Ureter (tissue), 1 donor: ENCODE results near the gene KCNK2. TPM values are rescaled to one million over a fixed set of nuclear protein-coding genes. Genes with fewer than 3 reads are reported as not detected.

Source experiments
- DNase-seq: peaks from one replicate; pipeline ENCODE4 v3.0.0-alpha.2; 2020; ENCODE audit warnings: low spot score
- total RNA-seq: library from RNA; stranded (reverse); gene quantifications from one replicate; pipeline ENCODE4 v1.2.4, GENCODE V29; 2023
- donor health status: DM: yes; HTN: yes; CAD: no.

The KCNK2 gene
- total RNA-seq, 1 donor from 2014 or later: 7.2 TPM

DNA sequence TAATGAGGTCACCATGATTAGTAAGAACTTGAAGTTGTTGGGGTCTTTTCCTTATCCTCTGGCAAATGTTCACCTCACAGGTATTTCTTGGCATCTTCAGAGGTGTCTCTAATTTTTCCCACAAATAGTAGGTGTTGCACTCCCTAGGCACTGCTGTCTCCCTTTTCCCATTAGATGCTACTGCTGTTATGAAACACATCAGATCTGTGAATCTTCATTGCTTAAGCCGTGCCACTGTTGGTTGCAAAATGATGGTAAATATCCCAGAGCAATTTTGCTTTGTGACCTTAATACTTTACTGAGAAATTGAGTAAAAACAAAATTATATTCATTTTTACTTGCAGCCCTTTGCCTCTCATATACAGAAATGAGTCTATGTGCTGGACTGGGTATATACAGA, 169.6 kb downstream of the KCNK2 start:
- DNase-seq: no peak

DNA sequence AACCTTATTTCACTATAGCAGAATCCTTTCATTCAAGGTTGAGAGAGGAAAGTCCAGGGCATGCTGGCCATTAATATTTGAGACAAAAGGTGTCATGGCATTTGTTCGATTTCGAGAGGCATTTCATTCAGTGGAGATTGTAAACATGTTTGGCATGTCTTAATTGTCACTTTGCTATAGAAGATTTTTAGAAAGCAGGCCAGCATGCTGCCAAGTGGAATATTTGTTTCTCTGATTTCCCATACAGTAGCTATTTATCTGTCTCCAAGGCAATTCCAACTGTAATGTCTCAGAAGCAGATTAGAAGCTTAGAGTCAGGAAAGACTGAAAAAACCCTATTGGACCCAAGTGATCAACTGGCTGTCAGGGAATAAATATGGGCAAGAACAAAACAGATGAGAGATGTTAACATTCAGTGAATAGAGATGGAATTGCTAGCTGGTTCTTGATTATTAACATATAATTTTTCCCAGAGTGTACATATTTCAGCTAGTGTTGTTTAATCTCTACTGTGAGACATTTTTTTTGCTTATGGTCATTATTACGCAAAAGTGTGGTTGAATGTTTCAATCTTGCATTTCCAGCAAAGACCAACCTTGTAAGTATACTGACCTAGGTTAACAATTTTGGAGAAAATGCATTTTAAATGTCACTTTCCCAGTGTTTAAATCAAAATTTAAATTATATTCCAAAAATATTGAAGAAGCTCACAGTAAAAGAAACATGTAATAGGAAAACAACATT, 174.6 kb downstream of the KCNK2 start:
- DNase-seq: no peak

DNA sequence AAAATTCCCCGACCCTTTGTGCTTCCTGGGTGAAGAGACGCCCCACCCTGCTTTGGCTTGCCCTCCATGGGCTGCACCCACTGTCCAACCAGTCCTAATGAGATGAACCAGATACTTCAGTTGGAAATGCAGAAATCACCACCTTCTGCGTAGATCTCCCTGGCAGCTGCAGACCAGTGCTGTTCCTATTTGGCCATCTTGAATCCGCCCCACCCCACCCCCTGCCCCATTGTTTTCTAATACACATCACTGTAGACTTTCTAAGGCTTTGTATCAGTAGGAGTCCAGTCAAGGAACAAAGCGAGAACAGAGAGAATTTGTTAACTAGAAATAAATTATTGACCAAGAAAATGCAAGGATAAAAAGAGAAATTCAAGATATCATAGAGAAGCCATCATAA, 178.2 kb downstream of the KCNK2 start:
- DNase-seq: no peak

DNA sequence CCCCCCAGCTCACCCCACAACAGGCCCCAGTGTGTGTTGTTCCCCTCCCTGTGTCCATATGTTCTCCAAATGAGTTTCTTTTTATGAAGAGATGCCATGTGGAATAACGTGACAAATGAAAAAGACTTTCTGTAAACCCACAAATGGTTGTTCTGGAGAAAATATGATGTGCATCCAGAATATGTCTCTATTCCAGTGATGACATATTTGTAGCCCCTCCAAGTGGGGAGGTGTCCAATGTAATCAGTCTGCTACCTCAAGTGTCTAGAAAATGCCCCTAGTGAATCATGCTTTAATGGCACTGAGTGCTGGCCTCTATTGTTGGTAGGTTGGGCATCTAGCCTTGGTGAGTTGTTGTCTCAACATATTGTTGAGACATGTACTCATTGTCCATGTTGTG, 179.6 kb downstream of the KCNK2 start:
- no peak for DNase-seq

DNA sequence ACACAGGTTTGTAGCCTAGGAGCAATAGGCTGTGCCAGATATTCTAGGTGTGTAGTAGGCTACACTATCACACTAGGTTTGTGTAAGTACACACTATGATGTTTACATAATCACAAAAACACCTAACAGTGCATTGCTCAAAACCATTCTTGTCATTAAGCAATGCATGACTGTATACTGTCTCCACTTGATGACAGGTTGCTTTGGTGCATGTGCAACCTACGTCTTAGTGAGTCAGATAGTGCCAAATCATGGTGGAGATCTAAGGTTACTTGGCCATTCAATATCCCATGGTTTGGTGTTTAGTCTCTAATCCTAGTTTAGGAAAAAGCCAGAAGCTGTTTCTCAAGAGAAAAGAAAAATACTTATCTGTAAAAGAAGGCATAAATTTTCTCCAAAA, 181.1 kb downstream of the KCNK2 start:
- DNase-seq: no peak

DNA sequence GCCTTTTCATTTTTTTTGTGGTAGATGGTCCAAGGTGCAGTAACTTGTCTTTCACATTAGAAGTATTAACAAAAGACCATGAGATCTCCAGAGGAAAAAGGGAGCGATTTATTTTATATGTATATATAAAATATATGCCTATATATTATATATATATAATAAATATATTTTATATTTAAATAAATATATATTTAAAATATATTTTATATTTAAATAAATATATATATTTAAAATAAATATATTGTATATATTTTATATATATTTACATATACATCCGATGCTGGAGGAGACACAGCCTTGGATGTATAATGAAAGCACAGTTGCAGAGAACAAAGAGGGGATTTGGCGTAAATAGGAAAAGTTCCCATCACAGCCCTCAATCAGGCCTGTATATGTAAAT, 182.1 kb downstream of the KCNK2 start:
- DNase-seq: no peak

DNA sequence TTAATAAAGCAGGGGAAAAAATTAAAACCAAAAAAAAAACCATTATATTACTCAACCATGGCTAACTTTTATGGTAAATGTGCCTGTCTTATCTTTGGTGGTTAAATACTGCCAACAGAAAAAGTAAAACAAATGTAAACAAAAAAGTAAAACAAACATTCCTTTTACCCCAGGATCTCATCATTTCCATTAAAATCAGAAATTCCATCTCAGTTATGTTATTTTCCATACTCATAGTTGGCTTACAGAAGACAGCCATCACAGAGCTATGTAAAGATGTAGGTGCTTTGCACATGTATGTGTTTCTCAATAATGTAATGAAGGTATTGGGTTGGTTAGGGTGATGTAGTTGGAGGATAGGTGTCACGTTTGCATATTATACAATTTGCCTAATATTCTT, 185.0 kb downstream of the KCNK2 start:
- DNase-seq: no peak

DNA sequence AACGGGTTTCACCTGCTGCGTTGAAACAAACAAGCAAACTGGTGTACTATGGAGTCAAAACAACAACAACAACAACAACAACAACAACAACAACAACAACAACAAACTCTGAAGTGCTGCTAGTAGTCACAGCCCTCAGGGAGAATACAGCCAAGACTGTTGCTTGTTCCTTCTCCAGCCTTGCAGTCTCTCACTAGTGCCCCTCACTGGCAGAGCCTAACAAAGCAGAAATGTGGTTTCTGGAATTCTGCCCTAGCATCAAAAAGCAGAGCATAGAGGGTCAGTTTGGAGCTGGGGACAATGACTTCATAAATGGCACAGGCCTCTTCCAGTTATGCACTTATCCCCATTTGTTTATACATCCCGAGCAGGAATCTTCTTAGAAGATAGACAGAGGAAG, 187.4 kb downstream of the KCNK2 start:
- DNase-seq: no peak

DNA sequence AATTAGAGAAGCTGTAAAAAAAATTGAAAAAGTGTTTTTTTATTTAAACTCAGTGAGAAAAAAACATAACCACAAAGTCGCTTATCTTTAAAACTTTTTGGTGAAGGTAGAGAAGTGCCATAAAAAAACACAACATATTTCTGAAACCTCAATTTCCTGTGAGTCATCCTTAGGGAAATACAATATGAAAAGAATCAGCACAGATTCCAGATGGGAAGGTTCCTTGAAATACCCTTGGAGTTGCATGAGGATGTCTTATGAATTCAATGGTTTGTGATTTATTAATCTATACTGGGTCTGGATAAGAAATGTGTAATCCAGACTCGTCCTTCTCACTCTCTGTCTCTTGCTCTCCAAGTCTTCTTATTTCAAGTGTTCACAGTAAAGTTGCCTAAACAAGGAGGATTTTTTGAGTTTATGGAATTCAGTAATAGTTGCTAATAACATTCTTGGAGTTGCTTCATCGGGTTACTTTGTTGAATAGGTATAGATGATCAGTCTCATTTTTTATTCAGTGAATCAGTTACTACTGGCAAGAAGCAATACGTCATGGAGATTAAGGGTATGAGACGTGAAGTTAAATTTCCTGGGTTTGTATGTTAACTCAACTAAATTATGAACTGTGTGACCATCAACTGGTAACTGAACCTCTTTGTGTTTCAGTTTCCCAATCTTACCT, 191.4 kb downstream of the KCNK2 start:
- no peak for DNase-seq

DNA sequence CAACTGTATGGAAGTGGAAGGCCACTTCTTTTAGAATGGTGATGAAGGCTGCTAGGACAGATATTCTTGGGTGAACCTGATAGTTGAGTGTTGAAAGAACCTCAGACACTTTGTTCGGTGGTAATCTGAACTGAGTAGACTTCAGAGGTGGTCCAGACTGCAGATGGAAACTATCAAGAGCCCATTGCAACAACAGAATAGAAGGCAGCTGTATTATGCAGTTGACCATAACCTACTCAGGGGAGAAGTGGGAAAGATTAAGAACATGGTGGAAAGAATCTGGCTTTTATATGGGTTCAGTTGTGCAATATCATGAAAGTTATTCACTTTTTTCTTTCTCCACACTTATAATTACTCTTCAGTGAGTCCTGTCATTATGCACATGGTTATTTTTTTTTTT, 194.0 kb downstream of the KCNK2 start:
- DNase-seq: no peak

DNA sequence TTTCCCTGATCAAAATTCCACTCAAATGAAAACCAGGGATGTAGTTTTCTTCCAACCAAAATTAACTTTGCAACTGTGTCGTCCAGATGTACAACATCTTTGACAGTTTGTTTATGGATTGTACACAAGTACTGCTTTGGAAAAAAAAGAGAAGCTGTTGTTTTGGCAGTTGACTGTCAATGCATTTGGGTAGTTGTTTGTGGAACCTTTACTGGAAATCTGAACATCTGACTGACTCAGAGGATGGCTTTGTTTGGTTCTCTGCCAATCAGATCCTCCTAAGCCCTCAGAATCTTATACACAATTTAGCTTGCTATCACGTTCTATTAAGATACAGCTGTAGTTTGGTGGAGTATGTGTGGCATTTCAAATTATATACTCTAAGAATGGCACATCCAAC, 195.0 kb downstream of the KCNK2 start:
- no peak for DNase-seq

DNA sequence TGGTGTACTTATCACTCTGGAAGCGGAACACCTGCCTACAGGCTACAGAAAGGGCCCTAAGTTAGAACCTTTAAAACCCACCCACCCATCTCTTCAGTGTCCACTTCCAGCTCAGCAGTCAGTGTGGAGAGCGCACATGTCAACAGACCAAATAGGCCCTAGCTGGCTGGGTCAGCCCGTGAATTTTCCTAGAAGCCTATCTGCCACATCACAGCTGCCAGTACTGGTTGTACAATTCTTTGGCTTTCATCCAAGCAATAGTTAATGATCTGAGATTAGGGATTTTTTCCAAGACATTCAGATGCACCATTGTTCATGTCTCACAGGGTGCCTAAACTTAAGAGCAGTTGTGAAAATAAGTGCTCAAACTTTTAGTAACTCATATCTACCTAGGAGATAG, 197.1 kb downstream of the KCNK2 start:
- no peak for DNase-seq

DNA sequence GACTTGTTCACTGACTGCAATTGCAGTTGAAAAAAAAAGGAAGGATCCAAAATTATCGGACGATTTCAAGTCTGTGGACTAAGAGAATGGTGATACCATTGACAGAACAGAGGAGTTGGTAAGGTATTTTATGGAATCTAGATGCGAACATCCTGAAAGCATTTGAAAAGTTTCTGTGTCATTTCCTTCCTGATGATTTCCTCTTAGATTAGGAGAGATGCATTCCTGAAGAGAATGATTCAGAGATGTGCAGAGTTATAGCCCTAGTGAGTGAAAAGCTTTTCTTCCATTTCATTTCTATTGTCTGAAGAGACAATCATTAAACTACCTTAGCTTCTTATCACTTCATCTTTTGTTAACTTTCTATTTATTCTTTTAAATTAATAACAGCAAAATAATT, 200.0 kb downstream of the KCNK2 start:
- DNase-seq: no peak

DNA sequence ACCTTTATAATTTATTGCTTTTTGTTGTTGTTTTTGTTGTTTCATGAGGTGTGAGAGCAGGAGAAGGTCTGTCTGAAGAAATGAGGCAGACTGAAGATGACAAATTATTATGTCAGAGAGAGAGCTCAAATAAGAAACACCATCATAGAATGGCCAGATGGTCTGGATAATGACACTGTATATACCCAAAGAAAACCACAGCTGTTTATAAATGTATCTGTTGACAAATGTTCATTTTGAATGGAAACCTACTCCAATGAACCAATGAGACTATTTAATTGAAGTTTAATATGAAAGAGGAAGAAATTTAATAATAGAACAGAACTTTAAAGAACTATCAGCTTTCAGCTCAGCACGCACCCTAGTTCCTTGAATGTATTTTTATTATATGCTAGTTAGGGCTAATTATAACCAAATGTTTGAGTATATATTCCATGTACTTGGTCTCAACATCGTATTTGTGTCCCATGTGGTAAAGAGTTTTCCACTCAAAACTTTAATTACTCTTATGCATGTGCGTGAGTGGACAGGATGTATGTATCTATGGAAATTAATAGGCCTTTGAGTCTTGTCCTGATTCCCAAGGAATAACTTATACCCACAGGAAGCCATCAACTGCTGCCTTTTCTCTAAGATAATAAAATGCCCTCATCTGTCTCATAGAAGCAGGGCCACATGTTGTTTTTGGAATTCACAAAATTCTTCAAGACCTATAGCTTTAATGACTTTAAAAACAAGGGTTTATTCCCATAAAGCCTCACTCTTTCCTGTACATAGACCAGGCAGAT, 202.7 kb downstream of the KCNK2 start:
- no peak for DNase-seq
